Neural cell (in vitro differentiated cells): ENCODE results near the gene PSMG1. TPM values are rescaled to one million over a fixed set of nuclear protein-coding genes. Genes with fewer than 3 reads are reported as not detected.

Experiments used
- H2AFZ ChIP-seq: fragments of 200-600, 300-800 bp; sonication (generic), shearing (Covaris generic); 2 replicates; pipeline ENCODE4 v1.6.0; 2014; ENCODE audit warnings: low read depth, mild to moderate bottlenecking, antibody characterized with exemption, low read length, moderate library complexity
- H3F3A ChIP-seq: fragments of 200-600 bp; shearing (Covaris generic); 2 replicates; pipeline ENCODE4 v1.6.1; 2016; ENCODE audit warnings: mild to moderate bottlenecking, moderate library complexity, mixed read lengths, antibody characterized with exemption, low read length; ENCODE audit not compliant: insufficient read depth, poor library complexity, severe bottlenecking
- H3K27ac ChIP-seq: fragments of 200-600, 300-800 bp; sonication (generic), shearing (Covaris generic); 2 replicates; pipeline ENCODE4 v1.5.1; 2014; ENCODE audit warnings: mild to moderate bottlenecking, low read length, moderate library complexity
- H3K27me3 ChIP-seq: fragments of 300-800, 200-600 bp; sonication (generic), shearing (Covaris generic); 2 replicates; pipeline ENCODE4 v1.6.0; 2014; ENCODE audit warnings: mild to moderate bottlenecking, low read depth, low read length, moderate library complexity; ENCODE audit not compliant: insufficient read depth
- H3K36me3 ChIP-seq: fragments of 300-800, 200-600 bp; sonication (generic), shearing (Covaris generic); 2 replicates; pipeline ENCODE4 v1.5.1; 2014; ENCODE audit warnings: mild to moderate bottlenecking, antibody characterized with exemption, low read length, moderate library complexity; ENCODE audit not compliant: insufficient read depth
- H3K4me2 ChIP-seq: fragments of 300-800, 200-600 bp; sonication (generic), shearing (Covaris generic); 2 replicates; pipeline ENCODE4 v1.6.0; 2014; ENCODE audit warnings: mild to moderate bottlenecking, low read length
- H3K4me3 ChIP-seq: fragments of 300-800, 200-600 bp; sonication (generic), shearing (Covaris generic); 2 replicates; pipeline ENCODE4 v1.5.1; 2014; ENCODE audit warnings: mild to moderate bottlenecking, low read length, moderate library complexity
- H3K79me2 ChIP-seq: fragments of 200-600 bp; shearing (Covaris generic); replicated peaks from 2 replicates; pipeline ENCODE4 v1.6.0; 2014; ENCODE audit warnings: mild to moderate bottlenecking, low read length, moderate library complexity; ENCODE audit not compliant: insufficient read depth
- H3K9ac ChIP-seq: fragments of 300-800, 200-600 bp; sonication (generic), shearing (Covaris generic); 2 replicates; pipeline ENCODE4 v1.6.1; 2016; ENCODE audit warnings: mild to moderate bottlenecking, low read length, mixed read lengths
- H3K9me2 ChIP-seq: fragments of 200-600 bp; shearing (Covaris generic); 2 replicates; pipeline ENCODE4 v1.6.1; 2016; ENCODE audit warnings: mild to moderate bottlenecking, low read length, mixed read lengths; ENCODE audit not compliant: insufficient read depth
- H3K9me3 ChIP-seq: fragments of 200-600, 300-800 bp; sonication (generic), shearing (Covaris generic); 2 replicates; pipeline ENCODE4 v1.6.1; 2016; ENCODE audit warnings: mild to moderate bottlenecking, mixed run types, low read length, moderate library complexity, mixed read lengths
- H4K20me1 ChIP-seq: fragments of 200-600 bp; shearing (Covaris generic); 2 replicates; pipeline ENCODE4 v1.6.1; 2016; ENCODE audit warnings: mild to moderate bottlenecking, mixed run types; ENCODE audit not compliant: insufficient read depth
- EP300 ChIP-seq: fragments of 450-650 bp; conservative IDR thresholded peaks from 2 replicates; pipeline ENCODE4 v1.6.1; 2014; ENCODE audit warnings: antibody characterized with exemption, mild to moderate bottlenecking, moderate library complexity; ENCODE audit not compliant: poor library complexity, severe bottlenecking
- EZH2 ChIP-seq: fragments of 200-600, 300-800 bp; shearing (Covaris generic), sonication (generic); IDR thresholded peaks from 2 replicates; pipeline ENCODE4 v1.6.1; 2014; ENCODE audit warnings: antibody characterized with exemption, low read length, borderline replicate concordance, mild to moderate bottlenecking; ENCODE audit not compliant: insufficient read depth, poor library complexity, severe bottlenecking
- MXI1 ChIP-seq: fragments of 450-650 bp; conservative IDR thresholded peaks from 2 replicates; pipeline ENCODE4 v1.6.1; 2014; ENCODE audit warnings: antibody characterized with exemption, mild to moderate bottlenecking; ENCODE audit not compliant: poor library complexity, severe bottlenecking
- POLR2AphosphoS5 ChIP-seq: IDR thresholded peaks from 2 replicates; pipeline ENCODE4 v1.6.1; 2012
- RAD21 ChIP-seq: fragments of 450-650 bp; conservative IDR thresholded peaks from 2 replicates; pipeline ENCODE4 v1.6.1; 2014; ENCODE audit warnings: antibody characterized with exemption, mild to moderate bottlenecking, moderate library complexity
- SMC3 ChIP-seq: fragments of 450-650 bp; conservative IDR thresholded peaks from 2 replicates; pipeline ENCODE4 v1.6.1; 2014; ENCODE audit warnings: antibody characterized with exemption, mild to moderate bottlenecking, moderate library complexity; ENCODE audit not compliant: poor library complexity
- TAF1 ChIP-seq: IDR thresholded peaks from 2 replicates; pipeline ENCODE4 v1.6.1; 2012; ENCODE audit warnings: low read depth
- polyA plus RNA-seq: library from polyadenylated mRNA; depleted of rRNA; stranded (reverse); fragments of >200 nt; gene quantifications from 2 replicates; pipeline ENCODE4 v1.2.3, GENCODE V29; 2014
- TF ChIP-seq, protein P1 (sequence below): fragments of 450-650 bp; IDR thresholded peaks from 2 replicates; pipeline ENCODE4 v1.5.1; 2014; ENCODE audit warnings: antibody characterized with exemption, mild to moderate bottlenecking, moderate library complexity; ENCODE audit not compliant: poor library complexity, severe bottlenecking
- TF ChIP-seq, protein P2 (sequence below): IDR thresholded peaks from 2 replicates; pipeline ENCODE4 v1.6.1; 2012; ENCODE audit warnings: borderline replicate concordance

PSMG1 gene
- polyA plus RNA-seq, 1 donor from 2014 or later, result 45.2 TPM

DNA sequence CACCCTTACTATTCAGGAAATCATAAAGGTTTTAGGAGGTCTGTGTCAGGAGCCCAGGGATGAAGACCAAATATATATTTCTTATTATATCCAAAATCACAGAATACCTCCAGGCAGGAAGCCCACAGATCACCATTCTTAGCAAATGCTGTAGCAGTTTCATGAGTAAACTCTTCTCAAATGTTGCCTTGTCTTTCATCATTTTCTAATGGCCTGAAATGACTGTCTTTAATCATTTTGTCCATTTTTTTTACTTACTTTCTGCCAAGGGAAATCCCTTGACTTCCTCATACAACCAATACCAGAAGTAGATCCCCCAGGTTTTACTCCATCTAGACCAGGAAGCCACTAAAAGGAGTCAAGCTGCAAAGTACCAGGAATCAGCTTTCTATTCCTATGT, 32.4 kb downstream of the PSMG1 start:
- Histone ChIP-seq H3F3A (no peaks in the 10 kb centered on the region), H3K4me2 (no peak overlapping the region), H3K4me3 (no peak overlapping the region), H3K9me2 (no peaks in the 10 kb centered on the region), H4K20me1 (no peaks in the 10 kb centered on the region), H3K27me3 (no peaks in the 10 kb centered on the region), H3K27ac (no peak overlapping the region), H2AFZ (no peak overlapping the region), H3K79me2 (no peaks in the 10 kb centered on the region), H3K9me3 (no peaks in the 10 kb centered on the region), H3K9ac (no peak overlapping the region), H3K36me3 (no peaks in the 10 kb centered on the region)
- TF ChIP-seq MXI1, result no peak
- no peak for TF ChIP-seq RAD21
- TF ChIP-seq TAF1, result no peak
- TF ChIP-seq, protein P1, sequence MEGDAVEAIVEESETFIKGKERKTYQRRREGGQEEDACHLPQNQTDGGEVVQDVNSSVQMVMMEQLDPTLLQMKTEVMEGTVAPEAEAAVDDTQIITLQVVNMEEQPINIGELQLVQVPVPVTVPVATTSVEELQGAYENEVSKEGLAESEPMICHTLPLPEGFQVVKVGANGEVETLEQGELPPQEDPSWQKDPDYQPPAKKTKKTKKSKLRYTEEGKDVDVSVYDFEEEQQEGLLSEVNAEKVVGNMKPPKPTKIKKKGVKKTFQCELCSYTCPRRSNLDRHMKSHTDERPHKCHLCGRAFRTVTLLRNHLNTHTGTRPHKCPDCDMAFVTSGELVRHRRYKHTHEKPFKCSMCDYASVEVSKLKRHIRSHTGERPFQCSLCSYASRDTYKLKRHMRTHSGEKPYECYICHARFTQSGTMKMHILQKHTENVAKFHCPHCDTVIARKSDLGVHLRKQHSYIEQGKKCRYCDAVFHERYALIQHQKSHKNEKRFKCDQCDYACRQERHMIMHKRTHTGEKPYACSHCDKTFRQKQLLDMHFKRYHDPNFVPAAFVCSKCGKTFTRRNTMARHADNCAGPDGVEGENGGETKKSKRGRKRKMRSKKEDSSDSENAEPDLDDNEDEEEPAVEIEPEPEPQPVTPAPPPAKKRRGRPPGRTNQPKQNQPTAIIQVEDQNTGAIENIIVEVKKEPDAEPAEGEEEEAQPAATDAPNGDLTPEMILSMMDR, result no peak
- TF ChIP-seq, protein P2, sequence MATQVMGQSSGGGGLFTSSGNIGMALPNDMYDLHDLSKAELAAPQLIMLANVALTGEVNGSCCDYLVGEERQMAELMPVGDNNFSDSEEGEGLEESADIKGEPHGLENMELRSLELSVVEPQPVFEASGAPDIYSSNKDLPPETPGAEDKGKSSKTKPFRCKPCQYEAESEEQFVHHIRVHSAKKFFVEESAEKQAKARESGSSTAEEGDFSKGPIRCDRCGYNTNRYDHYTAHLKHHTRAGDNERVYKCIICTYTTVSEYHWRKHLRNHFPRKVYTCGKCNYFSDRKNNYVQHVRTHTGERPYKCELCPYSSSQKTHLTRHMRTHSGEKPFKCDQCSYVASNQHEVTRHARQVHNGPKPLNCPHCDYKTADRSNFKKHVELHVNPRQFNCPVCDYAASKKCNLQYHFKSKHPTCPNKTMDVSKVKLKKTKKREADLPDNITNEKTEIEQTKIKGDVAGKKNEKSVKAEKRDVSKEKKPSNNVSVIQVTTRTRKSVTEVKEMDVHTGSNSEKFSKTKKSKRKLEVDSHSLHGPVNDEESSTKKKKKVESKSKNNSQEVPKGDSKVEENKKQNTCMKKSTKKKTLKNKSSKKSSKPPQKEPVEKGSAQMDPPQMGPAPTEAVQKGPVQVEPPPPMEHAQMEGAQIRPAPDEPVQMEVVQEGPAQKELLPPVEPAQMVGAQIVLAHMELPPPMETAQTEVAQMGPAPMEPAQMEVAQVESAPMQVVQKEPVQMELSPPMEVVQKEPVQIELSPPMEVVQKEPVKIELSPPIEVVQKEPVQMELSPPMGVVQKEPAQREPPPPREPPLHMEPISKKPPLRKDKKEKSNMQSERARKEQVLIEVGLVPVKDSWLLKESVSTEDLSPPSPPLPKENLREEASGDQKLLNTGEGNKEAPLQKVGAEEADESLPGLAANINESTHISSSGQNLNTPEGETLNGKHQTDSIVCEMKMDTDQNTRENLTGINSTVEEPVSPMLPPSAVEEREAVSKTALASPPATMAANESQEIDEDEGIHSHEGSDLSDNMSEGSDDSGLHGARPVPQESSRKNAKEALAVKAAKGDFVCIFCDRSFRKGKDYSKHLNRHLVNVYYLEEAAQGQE, result no peak
- TF ChIP-seq EZH2, result no peak
- no peak for TF ChIP-seq EP300
- no peak for TF ChIP-seq POLR2AphosphoS5
- TF ChIP-seq SMC3, result no peak

DNA sequence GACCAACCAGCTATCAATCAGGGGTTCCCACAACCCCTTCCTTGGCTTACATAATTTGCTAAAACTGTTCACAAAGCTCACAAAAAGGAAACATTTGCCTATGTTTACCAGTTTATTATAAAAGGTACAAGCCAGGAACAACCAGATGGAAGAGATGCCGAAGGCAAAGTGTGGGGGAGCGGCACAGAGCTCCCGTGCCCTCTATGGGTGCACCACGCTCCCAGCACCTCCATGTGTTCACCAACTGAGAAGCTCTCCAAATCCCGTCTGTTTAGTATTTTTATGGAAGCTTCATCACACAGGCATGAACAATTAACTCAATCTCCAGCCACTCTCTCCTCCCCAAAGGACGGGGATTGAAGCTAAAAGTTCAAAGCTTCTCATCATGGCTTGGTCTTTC, 32.9 kb downstream of the PSMG1 start:
- no peak overlapping the region for H3K27ac ChIP-seq
- H3K9me3 ChIP-seq, result no peaks in the 10 kb centered on the region
- no peak overlapping the region for H2AFZ ChIP-seq
- H3K4me3 ChIP-seq, result no peak overlapping the region
- no peaks in the 10 kb centered on the region for H4K20me1 ChIP-seq
- no peak overlapping the region for H3K9ac ChIP-seq
- TF ChIP-seq SMC3 (no peak), EP300 (no peak), MXI1 (no peak), EZH2 (no peak), RAD21 (no peak), TAF1 (no peak), POLR2AphosphoS5 (no peak)
- TF ChIP-seq, protein P2, result no peak
- TF ChIP-seq, protein P1, result no peak
- no peak overlapping the region for H3K4me2 ChIP-seq
- no peaks in the 10 kb centered on the region for H3K36me3 ChIP-seq
- H3K79me2 ChIP-seq, result no peaks in the 10 kb centered on the region
- H3K9me2 ChIP-seq, result no peaks in the 10 kb centered on the region
- no peaks in the 10 kb centered on the region for H3K27me3 ChIP-seq
- no peaks in the 10 kb centered on the region for H3F3A ChIP-seq
